ENCODE data around the gene GPR3. TPM values are rescaled to one million over a fixed set of nuclear protein-coding genes. Genes with fewer than 3 reads are reported as not detected.

The GPR3 gene
- total RNA-seq, 1 experiment from 2014 or later: 0.65 TPM

DNA sequence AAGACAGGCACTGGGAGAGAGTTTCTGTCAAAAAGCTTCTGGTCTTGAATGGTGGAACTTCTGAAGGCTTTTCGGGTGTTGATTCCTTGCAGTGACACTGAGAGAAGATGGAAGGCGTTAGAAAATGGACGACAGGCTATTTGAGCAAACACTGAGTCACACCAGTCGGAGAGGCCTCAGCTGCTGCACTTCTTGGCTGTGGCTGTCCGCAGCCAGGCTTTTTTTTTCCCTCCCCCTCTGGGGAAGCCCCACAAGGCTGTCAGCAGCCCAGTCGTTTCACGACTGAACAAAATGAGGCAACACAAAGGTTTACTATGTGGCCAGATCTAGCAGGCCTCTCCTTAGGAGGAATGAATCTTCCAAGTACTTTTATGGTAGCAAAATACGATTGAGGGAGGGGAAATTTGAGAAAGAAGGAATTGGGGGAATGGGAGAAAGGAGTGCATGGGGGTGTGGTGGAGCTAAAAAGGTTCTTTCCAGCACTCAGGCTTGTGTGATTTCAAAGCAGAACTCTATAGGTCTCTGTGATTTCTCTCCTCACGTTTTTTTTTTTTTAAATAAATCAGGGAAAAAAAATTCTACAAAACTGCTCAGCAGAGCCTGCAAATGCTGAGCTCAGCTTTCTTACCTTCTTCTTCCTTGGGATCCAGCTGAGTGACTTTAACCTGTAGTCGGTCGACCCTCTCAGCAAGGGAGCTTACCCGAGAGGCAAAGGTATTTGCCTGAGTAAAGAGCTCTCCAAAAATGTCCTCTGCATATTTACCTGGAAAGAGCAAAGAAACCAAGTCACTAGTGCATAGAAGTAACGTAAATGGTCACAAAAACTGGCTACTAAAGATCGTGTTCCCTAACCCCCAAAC, 26.1 kb downstream of the GPR3 start:
- Mint-ChIP-seq H3K9me3 (ENCODE audit: unreplicated experiment) (no peaks in the 10 kb centered on the region), H3K4me3 (ENCODE audit: unreplicated experiment) (no peak overlapping the region), H3K27me3 (ENCODE audit: insufficient read depth, unreplicated experiment) (no peaks in the 10 kb centered on the region), H3K27ac (ENCODE audit: low read depth, unreplicated experiment) (peak overlapping the region; percentile 75), H3K4me1 (ENCODE audit: insufficient read depth, unreplicated experiment) (peaks cover 12% of the 10 kb centered on the region), H3K36me3 (ENCODE audit: insufficient read depth, unreplicated experiment) (peaks cover 68% of the 10 kb centered on the region)
- CTCF ChIA-PET: interaction anchor here (0.7 to 1.6 kb wide), 6 partner anchors 11 to 190 kb away, joined by 3 to 8 read pairs (median 4); no protein-coding TSS in a partner anchor
- TF ChIP-seq, protein P1, sequence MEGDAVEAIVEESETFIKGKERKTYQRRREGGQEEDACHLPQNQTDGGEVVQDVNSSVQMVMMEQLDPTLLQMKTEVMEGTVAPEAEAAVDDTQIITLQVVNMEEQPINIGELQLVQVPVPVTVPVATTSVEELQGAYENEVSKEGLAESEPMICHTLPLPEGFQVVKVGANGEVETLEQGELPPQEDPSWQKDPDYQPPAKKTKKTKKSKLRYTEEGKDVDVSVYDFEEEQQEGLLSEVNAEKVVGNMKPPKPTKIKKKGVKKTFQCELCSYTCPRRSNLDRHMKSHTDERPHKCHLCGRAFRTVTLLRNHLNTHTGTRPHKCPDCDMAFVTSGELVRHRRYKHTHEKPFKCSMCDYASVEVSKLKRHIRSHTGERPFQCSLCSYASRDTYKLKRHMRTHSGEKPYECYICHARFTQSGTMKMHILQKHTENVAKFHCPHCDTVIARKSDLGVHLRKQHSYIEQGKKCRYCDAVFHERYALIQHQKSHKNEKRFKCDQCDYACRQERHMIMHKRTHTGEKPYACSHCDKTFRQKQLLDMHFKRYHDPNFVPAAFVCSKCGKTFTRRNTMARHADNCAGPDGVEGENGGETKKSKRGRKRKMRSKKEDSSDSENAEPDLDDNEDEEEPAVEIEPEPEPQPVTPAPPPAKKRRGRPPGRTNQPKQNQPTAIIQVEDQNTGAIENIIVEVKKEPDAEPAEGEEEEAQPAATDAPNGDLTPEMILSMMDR (IDR thresholded peaks at IDR 0.05; ENCODE audit: unreplicated experiment): no peak
- DNase-seq (ENCODE audit: unreplicated experiment): peak; percentile 85
- intact Hi-C loops (cut with micrococcal nuclease): no loop called here
- BruUV-seq (replicated peaks): no TSS peak
- POLR2A ChIA-PET: interaction anchor here (0.6 to 2.0 kb wide), 5 partner anchors 11 to 92 kb away, joined by 3 to 12 read pairs (median 4); partner anchors contain the start of gene WASF2

- no TSS peak for BruUV-seq (replicated peaks)
- CTCF ChIA-PET: interaction anchor here (0.5 to 1.4 kb wide), 5 partner anchors 9 to 194 kb away, joined by 3 to 4 read pairs (median 4); no protein-coding TSS in a partner anchor
- H3K27ac Mint-ChIP-seq (ENCODE audit: low read depth, unreplicated experiment): no peak overlapping the region
- peaks cover 70% of the 10 kb centered on the region for H3K36me3 Mint-ChIP-seq (ENCODE audit: insufficient read depth, unreplicated experiment)
- intact Hi-C loops (cut with micrococcal nuclease): no loop called here
- no peak overlapping the region for H3K4me3 Mint-ChIP-seq (ENCODE audit: unreplicated experiment)
- no peaks in the 10 kb centered on the region for H3K27me3 Mint-ChIP-seq (ENCODE audit: insufficient read depth, unreplicated experiment)
- TF ChIP-seq, protein P1 (IDR thresholded peaks at IDR 0.05; ENCODE audit: unreplicated experiment): no peak
- no peaks in the 10 kb centered on the region for H3K9me3 Mint-ChIP-seq (ENCODE audit: unreplicated experiment)
- POLR2A ChIA-PET: interaction anchor here (2.0 kb wide), 1 partner anchor 11 kb away, joined by 5 read pairs; no protein-coding TSS in a partner anchor
- DNase-seq (ENCODE audit: unreplicated experiment): no peak
- peaks cover 10% of the 10 kb centered on the region for H3K4me1 Mint-ChIP-seq (ENCODE audit: insufficient read depth, unreplicated experiment)
These were observed 31.3 kb downstream of the GPR3 start for GRCh38 chr1:27423709-27424108.

DNA sequence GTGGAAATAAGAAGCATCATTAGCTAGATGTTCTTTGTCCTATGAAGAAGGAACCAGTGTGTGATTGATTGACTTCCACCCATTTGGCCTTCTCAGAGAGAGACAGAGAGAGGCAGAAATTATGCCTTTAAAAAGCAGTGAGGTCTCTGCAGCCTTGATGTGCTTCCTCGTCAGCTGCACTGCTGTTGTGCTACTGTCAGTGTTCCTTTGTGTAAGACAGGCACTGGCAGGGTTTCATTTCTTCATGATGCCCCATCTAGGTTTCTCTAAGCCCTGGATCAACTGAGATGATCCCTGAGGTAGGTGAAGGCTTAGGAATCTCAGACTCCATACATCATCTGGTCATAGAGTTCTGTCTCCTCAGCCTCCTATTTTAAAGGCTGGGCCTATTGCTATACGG, 34.9 kb downstream of the GPR3 start:
- TF ChIP-seq, protein P1 (IDR thresholded peaks at IDR 0.05; ENCODE audit: unreplicated experiment): no peak
- Mint-ChIP-seq H3K27ac (ENCODE audit: low read depth, unreplicated experiment) (peak overlapping the region; percentile 49), H3K4me1 (ENCODE audit: insufficient read depth, unreplicated experiment) (peaks cover 11% of the 10 kb centered on the region), H3K27me3 (ENCODE audit: insufficient read depth, unreplicated experiment) (no peaks in the 10 kb centered on the region), H3K9me3 (ENCODE audit: unreplicated experiment) (no peaks in the 10 kb centered on the region), H3K36me3 (ENCODE audit: insufficient read depth, unreplicated experiment) (peaks cover 57% of the 10 kb centered on the region), H3K4me3 (ENCODE audit: unreplicated experiment) (no peak overlapping the region)
- ChIA-PET POLR2A (interaction anchor here (2.7 kb wide), 1 partner anchor 9 kb away, joined by 7 read pairs; no protein-coding TSS in a partner anchor), CTCF (no interaction called here)
- no peak for DNase-seq (ENCODE audit: unreplicated experiment)
- no TSS peak for BruUV-seq (replicated peaks)
- intact Hi-C loops (cut with micrococcal nuclease): no loop called here

- peak overlapping the region; percentile 49 for H3K27ac Mint-ChIP-seq (ENCODE audit: low read depth, unreplicated experiment)
- POLR2A ChIA-PET: interaction anchor here (2.7 kb wide), 1 partner anchor 9 kb away, joined by 7 read pairs; no protein-coding TSS in a partner anchor
- no peaks in the 10 kb centered on the region for H3K9me3 Mint-ChIP-seq (ENCODE audit: unreplicated experiment)
These were observed 35.4 kb downstream of the GPR3 start for GRCh38 chr1:27427816-27428315.

More at GRCh38 chr1:27427816-27428315, 35.4 kb downstream of the GPR3 start:
- H3K27me3 Mint-ChIP-seq (ENCODE audit: insufficient read depth, unreplicated experiment): no peaks in the 10 kb centered on the region
- peaks cover 11% of the 10 kb centered on the region for H3K4me1 Mint-ChIP-seq (ENCODE audit: insufficient read depth, unreplicated experiment)
- no peak overlapping the region for H3K4me3 Mint-ChIP-seq (ENCODE audit: unreplicated experiment)
- H3K36me3 Mint-ChIP-seq (ENCODE audit: insufficient read depth, unreplicated experiment): peaks cover 56% of the 10 kb centered on the region
- TF ChIP-seq, protein P1 (IDR thresholded peaks at IDR 0.05; ENCODE audit: unreplicated experiment): no peak
- intact Hi-C loops (cut with micrococcal nuclease): no loop called here
- CTCF ChIA-PET: interaction anchor here (1.4 kb wide), 1 partner anchor 11 kb away, joined by 4 read pairs; no protein-coding TSS in a partner anchor
- no peak for DNase-seq (ENCODE audit: unreplicated experiment)
- BruUV-seq (replicated peaks): no TSS peak
